SHP77 (cell line): Measurements from ENCODE around the gene APAF1.
"Not testable (repeated sequence)": the region's sequence is repeated elsewhere in the genome, so short reads cannot be mapped to it uniquely, and the experiment has no call there.

Experiments used
- DNase-seq, 2 experiments: peaks; one replicate each; lab custom pipeline; 2025; lab: John Stamatoyannopoulos, UW

The APAF1 gene, protein sequence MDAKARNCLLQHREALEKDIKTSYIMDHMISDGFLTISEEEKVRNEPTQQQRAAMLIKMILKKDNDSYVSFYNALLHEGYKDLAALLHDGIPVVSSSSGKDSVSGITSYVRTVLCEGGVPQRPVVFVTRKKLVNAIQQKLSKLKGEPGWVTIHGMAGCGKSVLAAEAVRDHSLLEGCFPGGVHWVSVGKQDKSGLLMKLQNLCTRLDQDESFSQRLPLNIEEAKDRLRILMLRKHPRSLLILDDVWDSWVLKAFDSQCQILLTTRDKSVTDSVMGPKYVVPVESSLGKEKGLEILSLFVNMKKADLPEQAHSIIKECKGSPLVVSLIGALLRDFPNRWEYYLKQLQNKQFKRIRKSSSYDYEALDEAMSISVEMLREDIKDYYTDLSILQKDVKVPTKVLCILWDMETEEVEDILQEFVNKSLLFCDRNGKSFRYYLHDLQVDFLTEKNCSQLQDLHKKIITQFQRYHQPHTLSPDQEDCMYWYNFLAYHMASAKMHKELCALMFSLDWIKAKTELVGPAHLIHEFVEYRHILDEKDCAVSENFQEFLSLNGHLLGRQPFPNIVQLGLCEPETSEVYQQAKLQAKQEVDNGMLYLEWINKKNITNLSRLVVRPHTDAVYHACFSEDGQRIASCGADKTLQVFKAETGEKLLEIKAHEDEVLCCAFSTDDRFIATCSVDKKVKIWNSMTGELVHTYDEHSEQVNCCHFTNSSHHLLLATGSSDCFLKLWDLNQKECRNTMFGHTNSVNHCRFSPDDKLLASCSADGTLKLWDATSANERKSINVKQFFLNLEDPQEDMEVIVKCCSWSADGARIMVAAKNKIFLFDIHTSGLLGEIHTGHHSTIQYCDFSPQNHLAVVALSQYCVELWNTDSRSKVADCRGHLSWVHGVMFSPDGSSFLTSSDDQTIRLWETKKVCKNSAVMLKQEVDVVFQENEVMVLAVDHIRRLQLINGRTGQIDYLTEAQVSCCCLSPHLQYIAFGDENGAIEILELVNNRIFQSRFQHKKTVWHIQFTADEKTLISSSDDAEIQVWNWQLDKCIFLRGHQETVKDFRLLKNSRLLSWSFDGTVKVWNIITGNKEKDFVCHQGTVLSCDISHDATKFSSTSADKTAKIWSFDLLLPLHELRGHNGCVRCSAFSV (N-terminal part only)

GRCh38 chr12:98644712-98645571, at the start of gene APAF1, which contains the start of gene IKBIP:
Gene APAF1 (plus strand): TSS chr12:98645290. CDS start chr12:98648360, 3,070 bp downstream.
Gene IKBIP (minus strand): TSS chr12:98644788. CDS start chr12:98644701, 87 bp downstream.
- DNase-seq = peak; percentile 87 to 91

- DNase-seq = not testable (repeated sequence)
Observed at GRCh38 chr12:98597313-98597712, 47.8 kb upstream of the APAF1 start.

GRCh38 chr12:98601924-98602323, 43.2 kb upstream of the APAF1 start:
- DNase-seq = no peak

GRCh38 chr12:98606359-98606988, 38.6 kb upstream of the APAF1 start:
- DNase-seq = no peak

- DNase-seq = no peak
Observed at GRCh38 chr12:98610596-98610995, 34.5 kb upstream of the APAF1 start.

GRCh38 chr12:98612696-98613334, 32.3 kb upstream of the APAF1 start:
- DNase-seq = no peak

DNA sequence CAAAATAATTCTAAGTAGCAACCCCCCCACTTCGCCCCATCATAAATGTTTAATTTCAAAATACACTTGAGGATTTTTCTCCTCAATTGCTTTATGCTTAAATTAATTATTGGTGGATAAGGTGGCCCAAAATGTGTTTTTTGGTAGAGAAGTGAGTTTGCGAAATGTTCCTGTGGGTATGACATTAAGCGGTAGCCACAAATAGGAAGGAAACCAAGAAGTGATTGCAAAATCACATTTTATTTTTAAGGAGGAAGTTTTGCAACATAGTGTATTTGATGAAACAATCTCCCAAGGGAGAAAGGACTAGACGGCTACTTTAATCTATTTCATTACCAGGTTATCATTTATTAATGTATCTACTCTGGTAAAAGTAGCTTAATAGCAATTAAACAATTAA, 26.1 kb upstream of the APAF1 start:
- DNase-seq = no peak

DNA sequence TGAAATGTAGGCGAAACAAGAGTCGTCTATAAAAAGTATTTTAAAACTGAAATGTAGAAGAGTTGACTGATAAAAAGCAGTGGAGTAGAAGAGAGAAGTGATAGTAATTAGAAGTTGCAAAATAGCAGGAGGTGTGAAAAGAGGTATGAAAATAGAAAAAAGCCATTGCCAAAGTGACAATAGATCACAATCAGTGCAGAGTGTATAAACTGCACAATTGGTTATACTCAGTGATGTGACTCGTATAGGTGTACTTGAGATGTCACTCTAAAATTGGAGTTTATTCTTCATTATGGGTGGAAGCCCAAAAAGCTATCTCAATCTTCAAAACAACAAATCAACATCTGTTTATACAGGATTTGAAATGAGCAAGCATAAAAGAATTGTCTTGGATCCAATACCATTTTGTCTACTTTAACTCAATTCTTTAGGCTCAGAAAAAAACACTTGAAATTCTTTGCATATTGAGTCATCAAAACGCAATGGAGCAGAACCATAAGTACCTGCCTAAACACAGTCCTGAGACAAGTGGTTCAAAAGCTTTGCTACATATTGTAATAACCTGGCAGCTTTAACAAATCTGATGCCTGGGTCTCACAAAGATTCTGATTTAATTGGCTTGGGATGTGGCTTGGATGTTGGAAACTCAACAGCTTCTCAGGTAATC, 9.3 kb upstream of the APAF1 start:
- no peak for DNase-seq

- DNase-seq = no peak
Observed at GRCh38 chr12:98637068-98637467, 8.0 kb upstream of the APAF1 start.

GRCh38 chr12:98638009-98638408, 7.1 kb upstream of the APAF1 start:
- no peak for DNase-seq

DNA sequence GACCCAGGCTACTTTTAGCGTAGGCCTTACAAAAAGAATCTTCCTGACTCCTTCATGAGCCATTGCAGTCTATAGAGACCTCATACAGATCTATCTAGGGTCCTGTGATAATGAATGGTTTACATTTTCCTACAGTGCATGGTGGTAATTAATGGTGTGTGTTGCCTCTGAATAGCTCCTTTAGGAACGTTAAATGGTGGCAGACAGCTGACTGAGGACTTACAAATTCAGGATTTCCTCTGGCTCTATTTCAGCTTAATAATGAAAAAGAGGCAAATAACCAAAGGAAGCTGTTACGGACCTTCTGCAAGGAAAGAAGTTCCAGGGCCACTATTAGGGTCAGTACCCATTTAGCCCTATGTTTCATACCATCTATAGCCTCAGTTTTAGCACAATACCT, 5.6 kb upstream of the APAF1 start:
- no peak for DNase-seq

DNA sequence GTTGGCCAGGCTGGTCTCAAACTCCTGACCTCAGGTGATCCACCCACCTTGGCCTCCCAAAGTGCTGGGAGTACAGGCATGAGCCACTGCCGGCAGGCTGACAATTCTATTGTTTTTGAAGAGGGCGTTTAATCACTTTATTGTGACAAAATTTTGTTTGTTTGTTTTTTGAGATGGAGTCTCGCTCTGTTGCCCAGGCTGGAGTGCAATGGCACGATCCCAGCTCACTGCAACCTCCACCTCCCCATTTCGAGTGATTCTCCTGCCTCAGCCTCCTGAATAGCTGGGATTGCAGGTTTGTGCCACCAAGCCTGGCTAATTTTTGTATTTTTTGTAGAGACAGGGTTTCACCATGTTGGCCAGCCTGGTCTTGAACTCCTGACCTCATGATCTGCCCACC, 2.3 kb upstream of the APAF1 start:
- not testable (repeated sequence) for DNase-seq

DNA sequence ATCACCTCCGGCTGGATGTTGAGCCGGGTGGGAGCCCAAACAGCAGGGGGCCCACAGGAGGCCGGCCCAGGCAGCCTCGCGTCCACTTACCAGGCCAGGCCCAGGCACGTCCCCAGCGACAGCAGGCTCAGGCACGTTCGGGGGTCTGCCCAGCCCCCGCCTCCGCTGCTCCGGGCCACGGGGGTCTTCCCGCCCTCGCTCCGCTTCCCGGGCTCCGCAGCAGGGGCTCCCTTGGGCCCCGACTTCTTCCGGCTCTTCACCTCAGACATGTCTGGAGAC, 718 bp upstream of the APAF1 start:
- DNase-seq = peak; percentile 54

DNA sequence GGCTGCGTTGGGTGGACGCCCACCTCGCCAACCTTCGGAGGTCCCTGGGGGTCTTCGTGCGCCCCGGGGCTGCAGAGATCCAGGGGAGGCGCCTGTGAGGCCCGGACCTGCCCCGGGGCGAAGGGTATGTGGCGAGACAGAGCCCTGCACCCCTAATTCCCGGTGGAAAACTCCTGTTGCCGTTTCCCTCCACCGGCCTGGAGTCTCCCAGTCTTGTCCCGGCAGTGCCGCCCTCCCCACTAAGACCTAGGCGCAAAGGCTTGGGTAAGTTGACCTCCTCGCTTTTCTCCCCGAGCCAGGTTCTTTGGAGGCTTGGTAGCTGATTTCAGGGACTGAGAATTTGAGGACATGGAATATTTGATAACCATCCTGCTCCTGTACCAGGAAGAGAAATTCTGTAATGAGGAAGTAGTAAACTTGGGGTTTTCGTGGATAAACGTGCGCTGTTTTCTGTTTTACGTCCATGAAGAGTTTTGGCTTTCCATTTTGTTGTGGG, 530 bp downstream of the APAF1 start:
- peak in 1 of 2 experiments; percentile 11 for DNase-seq

DNA sequence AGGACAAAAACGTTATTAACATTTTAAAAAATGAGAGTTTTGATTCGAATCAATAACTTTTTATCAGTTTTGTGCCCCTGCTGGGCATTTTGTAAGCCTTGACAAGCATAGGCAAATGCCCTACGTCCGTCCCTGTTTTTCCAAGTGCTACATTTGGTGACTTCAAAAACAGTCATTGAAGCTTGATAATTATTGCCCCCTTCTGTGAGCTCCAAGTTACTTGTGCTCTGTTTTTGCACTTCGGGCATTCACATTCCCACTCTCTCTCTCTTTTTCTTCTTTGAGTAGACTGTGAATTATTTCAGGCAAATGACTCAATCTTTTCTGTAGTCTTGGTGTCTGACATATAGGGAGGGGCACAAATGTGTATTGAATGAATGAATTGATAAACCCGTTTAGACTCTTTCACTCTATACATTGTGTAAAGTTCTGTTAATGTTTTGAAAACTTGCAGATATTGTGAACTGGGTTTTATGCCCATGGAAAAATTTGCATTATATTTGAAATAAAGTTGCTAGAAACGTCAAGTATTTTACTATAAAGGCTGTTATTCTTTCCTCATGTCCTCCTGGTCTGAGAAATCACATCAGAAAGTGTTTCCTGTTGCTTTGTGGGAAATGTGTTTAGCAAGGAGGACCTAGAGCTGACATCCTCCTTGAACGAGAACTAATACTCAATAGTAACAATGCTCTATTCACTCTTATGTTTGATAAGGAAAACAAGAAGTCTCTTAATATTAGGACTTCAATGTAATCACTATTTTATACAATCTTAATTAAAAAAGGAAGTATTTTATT, 1.4 kb downstream of the APAF1 start:
- no peak for DNase-seq

DNA sequence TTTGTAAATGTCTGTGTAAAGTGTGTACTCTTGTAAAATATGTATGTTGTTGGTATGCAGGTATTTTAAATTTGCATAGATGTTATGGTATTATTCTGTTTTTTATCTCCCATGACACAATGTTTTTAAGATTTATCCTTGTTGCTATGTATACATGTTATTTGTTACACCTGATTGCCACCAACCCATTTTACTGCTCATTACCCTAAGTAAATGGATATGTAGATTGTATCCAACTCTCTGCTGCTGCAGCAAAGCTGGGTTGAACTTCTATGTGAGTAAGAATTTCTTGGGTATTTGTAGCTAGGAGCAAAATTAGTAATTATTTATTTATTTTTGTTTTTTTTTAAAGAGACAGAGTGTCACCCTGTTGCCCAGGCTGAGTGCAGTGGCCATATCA, 6.2 kb downstream of the APAF1 start:
- DNase-seq = no peak

DNA sequence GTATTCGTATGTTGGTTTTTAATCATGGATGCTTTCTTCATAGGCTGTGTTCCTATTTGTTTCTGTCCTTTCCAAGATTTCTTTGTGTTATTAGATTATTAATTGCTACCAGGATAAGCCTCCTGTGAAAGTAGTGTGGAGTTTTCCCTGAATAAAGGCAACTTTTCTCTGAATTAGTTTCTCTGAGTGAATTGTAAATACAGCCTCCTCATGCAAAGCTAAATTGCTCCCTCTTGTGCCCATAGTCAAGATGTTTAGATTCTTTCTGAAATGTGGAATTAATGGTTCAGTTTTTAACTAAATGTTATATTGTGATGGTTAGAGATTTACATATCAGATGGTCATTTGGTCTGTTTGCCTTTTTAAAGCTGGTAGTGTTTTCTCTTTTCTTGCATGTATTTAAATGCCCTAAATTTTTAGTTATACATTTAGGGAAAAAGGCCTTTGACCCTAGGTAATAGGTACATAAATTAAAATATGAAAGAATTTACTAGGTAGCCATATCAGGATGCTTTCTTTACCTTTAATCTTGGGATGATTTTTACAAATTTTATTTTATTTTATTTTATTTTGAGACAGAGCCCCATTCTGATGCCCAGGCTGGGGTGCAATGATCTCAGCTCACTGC, 8.9 kb downstream of the APAF1 start:
- DNase-seq = peak; percentile 20 to 41

- DNase-seq = no peak
Observed at GRCh38 chr12:98656289-98657101, 11.4 kb downstream of the APAF1 start.
